T-helper 22 cell (primary cell): Measurements from ENCODE around the gene LMO7.
"Not testable (repeated sequence)": the region's sequence is repeated elsewhere in the genome, so short reads cannot be mapped to it uniquely, and the experiment has no call there.

ENCODE experiments used
- DNase-seq: peaks from one replicate; pipeline ENCODE4 v3.0.0-alpha.2; 2020; ENCODE audit warnings: low read depth

The LMO7 gene

GRCh38 chr13:75699062-75699461 is 62.9 kb downstream of the LMO7 start:
- DNase-seq: no peak

DNA sequence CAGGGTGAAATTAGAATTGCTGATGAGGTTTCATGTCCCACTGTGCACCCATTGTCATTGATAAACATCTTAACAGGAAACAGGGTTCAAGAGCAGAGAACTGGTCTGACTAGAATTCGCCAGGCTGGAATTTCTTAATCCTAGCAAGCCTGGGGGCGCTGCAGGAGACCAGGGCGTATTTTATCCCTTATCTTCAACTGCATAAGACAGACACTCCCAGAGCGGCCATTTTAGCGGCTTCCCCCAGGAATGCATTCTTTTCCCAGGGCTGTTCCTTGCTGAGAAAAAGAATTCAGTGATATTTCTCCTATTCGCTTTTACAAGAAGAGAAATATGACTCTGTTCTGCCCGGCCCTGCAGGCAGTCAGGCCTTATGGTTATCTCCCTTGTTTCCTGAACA is 63.6 kb downstream of the LMO7 start:
- DNase-seq: not testable (repeated sequence)

GRCh38 chr13:75700552-75700951 is 64.4 kb downstream of the LMO7 start:
- DNase-seq: no peak

DNA sequence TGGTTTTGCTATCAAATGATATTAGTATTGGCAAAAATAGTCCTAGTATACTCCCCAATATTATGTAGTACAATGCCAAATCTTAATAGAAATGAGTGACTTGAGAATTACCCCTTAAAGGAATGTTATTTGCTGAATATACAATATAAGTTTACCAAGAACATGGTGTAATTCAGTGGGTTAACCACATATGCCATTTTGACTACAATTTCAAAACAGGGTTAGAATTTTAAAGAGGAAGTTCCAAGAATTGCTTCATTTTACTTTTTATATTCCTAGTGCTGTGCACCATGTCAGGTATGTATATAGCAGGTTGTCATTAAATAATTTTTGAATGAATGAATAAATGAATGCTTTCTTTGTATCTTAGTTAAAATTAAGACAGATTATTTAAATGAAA is 66.3 kb downstream of the LMO7 start:
- no peak for DNase-seq

DNA sequence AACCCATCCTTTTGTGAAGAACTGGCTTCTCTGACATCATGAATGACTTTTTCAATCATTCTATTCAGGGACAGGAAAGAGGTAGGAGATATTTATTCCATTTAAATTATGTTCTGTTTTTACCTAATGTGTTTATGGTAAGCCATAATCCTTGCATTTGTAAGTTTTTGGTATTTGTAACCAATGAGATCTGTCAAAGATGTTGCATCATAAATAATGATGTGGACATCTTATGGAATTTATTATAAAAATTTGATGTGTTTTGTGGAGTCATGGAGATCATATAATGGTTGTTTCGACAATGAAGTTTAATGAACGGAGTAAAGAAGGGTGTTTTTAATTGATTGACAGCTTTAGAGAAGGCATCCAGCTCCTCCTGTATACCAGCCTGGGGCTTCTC is 67.6 kb downstream of the LMO7 start:
- no peak for DNase-seq

DNA sequence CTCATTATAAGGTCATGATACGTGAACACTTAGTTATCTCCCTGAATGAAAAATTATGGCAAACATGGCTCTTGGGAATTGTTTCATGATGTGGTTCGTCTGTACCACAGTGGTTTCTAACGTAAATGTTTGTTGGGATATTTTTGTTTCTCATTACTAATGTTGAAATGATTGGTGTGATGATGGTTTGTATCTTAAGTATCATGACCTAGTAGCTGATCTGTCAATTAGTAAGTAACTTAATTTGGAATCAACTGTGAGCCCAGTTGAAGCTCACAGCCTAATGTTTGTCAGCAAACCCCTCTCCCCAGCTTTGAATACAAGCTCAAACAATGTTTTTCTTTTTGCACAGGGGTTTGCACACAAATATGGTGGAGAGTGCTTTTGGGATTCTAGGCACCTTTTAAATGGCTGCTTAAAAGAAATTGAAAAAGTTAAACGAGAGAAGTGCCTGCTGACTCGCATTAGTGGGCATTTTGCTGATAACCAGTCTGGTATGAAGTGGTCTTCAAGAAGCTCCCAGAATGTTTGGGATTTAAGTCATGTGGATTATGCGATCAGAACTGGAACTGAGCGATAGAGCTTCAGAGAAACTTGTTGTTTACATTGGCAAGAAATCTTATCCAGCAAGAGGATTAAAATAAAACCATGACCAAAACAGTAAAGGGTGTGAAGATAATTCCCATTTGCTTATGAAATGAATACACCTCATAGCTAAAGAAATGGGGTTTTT is 68.2 kb downstream of the LMO7 start:
- DNase-seq: no peak

- DNase-seq: no peak
Observed at GRCh38 chr13:75704927-75705288, 68.8 kb downstream of the LMO7 start.

DNA sequence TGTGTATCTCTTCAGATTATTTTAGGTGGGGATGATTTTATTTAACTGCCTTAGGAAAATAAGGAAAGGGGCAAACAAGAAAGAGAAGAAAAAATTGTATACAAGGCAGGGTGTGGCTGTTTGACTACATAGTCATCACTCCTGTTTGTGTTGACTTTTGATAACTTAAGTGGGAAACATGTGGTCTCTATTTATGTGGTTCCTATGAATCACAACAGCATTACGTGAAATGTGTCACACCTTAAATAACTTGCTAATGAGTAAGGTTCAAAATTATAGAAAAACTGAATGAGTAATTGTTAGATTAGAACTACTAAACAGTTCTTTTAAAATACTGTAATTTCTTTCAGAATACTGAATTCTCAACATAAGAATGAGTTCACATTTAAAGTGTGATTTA is 69.3 kb downstream of the LMO7 start:
- no peak for DNase-seq

- no peak for DNase-seq
Observed at GRCh38 chr13:75705908-75706307, 69.8 kb downstream of the LMO7 start.

DNA sequence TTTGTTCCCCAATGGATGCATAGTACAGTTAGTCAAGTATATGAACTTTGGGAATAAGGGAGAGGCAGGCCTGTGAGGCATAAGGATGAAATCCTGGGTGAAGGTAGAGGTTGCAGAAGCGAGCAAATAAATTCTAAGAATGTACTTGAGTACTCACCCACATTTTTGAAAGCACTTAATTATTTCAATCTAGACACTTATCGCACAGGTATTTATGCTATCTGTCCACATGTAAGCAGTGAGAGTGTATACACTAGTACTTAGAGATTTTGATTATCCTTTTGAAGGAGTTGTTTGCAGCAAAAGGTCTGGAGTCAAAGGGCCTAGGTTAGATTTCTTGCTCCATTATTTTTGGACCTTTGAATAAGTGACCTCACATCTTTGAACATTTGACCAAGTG is 77.7 kb downstream of the LMO7 start:
- no peak for DNase-seq

DNA sequence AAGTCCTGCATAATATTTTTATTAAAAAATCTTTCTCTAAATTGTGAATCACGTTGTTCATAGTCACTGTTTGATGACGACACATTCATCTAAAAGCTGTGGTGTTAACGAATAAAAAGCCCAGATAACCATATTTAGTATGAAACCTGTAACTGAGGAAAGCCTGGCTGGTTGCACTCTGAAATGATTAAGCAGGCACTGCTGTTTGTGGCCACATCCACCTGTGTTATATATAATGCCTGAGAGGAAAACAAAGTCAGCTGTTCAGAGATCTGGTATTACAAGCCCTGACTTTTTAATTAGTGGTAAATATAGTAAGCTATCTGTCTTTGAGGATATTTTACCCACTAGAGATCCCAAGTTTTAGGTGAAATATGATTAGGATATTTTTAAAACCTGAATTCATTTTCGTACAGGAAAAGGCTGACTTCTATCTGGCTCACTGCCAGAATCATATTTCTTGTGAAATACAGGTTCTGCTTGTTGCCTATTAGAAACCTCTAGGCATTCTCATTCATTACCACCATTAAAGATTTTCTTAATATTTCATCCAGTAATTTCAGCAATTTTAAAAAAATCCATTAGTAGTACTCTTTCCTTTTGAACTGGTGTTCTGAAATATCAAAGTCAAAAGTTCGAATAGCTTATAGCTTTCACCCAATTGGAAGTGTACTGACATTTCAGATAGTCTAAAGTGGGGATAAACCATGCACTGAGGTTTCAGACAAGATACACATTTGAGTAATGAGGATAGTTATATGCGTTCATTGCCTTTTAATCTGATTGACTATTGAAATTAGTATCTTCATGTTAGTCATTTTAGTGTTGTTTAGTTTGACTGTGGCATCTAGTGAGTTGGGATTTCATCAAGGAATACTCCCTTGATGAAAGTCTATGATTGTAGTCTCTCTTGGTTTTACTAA is 79.7 kb downstream of the LMO7 start:
- DNase-seq: no peak

DNA sequence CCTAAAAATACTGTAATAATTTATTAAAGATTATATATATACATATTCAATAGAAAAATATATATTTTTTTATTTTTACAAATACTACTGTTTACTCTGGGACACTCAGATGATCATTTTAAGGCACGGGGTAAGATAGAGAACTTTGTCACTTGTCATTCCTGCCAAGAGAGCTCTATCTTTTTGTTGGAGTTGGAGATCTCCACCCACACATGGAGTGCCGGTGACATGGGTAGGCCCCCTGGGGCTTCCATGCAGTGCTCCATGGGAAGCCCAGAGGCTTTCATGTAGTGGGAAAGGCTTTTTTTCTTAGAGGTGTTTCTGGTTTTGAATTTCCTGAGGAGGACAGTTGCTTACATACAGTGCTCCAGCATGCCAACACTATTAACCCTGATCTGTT is 81.4 kb downstream of the LMO7 start:
- no peak for DNase-seq

- DNase-seq: no peak
Observed at GRCh38 chr13:75721307-75721706, 85.2 kb downstream of the LMO7 start.

GRCh38 chr13:75723901-75724300 is 87.8 kb downstream of the LMO7 start:
- no peak for DNase-seq

GRCh38 chr13:75724752-75725517 is 88.8 kb downstream of the LMO7 start:
- DNase-seq: no peak

- DNase-seq: no peak
Observed at GRCh38 chr13:75725736-75726135, 89.6 kb downstream of the LMO7 start.

DNA sequence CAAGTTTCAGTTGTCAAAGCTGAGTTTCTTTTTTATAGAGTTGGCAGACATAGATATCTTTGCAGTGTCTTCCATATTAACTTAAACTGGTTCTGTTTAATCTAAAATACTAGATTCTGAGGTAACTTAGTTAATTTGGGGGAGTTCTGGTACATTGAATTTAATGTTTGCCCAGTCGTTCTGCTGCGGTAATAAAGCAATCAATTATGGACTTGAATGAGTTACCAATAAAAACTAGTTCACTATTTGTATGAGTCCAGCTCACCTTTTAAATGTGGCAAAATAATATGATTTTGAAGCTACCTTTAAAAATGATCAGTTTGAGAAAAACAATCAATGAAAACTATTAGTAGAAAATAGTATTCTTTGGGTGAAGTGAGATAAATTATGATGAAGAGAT is 90.2 kb downstream of the LMO7 start:
- no peak for DNase-seq

DNA sequence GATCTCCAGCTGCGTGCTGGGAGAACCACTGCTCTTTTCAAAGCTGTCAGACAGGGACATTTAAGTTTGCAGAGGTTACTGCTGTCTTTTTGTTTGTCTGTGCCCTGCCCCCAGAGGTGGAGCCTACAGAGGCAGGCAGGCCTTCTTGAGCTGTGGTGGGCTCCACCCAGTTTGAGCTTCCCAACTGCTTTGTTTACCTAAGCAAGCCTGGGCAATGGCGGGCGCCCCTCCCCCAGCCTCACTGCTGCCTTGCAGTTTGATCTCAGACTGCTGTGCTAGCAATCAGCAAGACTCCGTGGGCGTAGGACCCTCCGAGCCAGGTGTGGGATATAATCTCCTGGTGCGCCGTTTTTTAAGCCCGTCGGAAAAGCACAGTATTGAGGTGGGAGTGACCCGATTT is 97.0 kb downstream of the LMO7 start:
- not testable (repeated sequence) for DNase-seq

DNA sequence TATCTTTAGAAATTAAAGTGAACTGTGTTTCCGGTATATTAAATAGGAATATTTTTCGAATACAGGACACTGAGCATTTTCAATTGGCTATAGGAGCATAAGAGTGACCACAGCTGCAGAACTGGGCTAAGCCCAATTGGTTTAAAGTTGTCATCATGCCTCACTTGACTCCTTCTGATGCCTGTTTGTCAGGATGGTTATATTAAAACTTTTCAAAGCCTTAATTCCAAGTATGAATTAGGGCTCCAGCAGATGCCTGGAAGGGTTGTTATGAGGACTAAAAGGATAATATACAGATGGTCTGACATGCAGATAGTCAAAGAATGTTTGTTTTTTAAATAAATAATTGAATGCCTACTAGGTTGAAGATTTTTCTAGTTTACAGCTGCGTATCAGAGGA is 100.0 kb downstream of the LMO7 start:
- no peak for DNase-seq

- no peak for DNase-seq
Observed at GRCh38 chr13:75738841-75739240, 102.7 kb downstream of the LMO7 start.

DNA sequence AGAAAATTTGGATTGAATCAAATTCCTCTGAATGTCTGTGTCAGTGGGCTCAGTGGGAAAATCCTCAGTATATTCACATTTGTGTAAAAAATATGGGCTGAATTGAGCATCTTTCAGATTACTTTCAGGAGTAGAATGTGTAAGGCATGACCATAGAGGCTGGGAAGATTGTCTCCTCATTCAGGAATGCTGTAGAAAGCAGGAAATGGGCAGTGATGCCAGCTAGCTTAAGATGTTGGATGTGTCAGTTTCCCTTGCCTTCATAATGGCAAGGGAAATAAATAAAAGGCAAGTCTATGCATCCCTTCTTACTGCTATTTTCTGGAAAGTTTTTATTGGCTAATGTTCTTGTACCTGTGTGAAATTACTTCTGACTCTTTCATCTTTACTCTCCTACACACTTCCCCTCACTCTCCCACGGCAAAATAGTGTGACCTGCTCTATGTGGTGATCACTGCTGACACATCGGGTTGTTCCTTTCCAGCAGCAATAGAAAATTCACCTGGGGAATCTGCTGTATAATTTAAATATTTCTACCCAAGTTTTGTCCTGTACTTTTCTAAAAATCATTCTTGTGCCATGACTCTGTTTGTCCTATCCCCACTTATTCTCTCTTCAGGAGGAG is 103.2 kb downstream of the LMO7 start:
- DNase-seq: no peak

DNA sequence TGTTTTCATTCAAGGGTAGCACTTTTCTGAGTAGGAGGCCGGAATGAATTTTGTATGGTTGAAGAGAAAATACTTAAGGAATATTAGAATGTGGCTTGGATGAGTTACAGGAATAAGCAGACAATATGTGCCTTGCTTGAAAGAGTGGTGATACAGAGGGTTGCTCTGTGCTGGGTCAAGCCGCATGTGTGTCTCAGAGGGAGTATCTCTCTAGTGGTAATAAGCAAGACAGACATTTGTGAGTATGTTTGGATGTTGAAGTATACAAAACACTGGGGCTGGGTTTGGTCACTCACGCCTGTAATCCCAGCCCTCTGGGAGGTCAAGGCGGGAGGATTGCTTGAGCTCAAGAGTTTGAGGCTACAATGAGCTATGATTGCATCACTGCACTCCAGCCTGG is 103.9 kb downstream of the LMO7 start:
- DNase-seq: no peak
